DMS 273 (cell line): ENCODE measurements around the gene AGBL2.
"Not testable (repeated sequence)": the region's sequence is repeated elsewhere in the genome, so short reads cannot be mapped to it uniquely, and the experiment has no call there.

Experiments used
- DNase-seq: peaks from one replicate; lab custom pipeline; 2025; ENCODE audit not compliant: unreplicated experiment; lab: John Stamatoyannopoulos, UW

AGBL2 gene, protein sequence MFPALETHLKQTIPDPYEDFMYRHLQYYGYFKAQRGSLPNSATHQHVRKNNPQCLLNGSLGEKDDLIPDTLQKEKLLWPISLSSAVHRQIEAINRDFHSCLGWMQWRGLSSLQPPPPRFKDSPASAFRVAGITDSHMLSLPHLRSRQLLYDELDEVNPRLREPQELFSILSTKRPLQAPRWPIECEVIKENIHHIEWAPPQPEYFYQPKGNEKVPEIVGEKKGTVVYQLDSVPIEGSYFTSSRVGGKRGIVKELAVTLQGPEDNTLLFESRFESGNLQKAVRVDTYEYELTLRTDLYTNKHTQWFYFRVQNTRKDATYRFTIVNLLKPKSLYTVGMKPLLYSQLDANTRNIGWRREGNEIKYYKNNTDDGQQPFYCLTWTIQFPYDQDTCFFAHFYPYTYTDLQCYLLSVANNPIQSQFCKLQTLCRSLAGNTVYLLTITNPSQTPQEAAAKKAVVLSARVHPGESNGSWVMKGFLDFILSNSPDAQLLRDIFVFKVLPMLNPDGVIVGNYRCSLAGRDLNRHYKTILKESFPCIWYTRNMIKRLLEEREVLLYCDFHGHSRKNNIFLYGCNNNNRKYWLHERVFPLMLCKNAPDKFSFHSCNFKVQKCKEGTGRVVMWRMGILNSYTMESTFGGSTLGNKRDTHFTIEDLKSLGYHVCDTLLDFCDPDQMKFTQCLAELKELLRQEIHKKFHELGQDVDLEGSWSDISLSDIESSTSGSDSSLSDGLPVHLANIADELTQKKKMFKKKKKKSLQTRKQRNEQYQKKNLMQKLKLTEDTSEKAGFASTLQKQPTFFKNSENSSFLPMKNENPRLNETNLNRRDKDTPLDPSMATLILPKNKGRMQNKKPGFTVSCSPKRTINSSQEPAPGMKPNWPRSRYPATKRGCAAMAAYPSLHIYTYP

DNA sequence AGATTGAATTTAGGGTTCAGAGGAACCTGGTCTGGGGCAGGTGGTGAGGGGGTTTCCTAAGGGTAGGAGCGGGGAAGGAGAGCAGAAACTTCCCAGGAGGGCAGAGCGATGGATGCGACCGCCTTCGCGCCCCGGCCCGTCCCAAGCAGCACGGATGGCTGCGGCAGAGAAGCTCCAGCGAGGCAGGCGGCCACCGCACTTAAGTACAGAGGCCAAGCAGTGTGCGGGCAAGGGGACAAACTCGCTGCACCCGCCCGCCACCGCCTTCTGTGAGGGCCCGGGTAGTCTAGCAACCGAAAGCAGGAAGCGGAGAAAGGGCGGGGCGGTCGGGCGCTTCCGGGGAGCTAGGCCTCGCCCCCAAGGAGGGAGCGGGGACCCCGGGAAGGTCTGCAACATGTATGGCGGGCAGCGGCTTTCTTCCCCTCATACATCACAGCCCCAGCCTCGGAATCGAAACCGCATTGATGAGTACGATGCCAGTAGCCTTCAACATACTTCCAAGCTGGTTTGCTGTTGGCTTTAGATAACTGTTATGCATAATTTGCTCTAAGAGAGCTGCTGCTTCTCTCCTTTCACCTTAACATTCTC is at the start of gene AGBL2:
TSS of gene AGBL2 (minus strand) at position 288 of the 588 bp plus-strand sequence. CDS start 719 bp downstream, outside the sequence.
- peak; percentile 83 for DNase-seq

DNA sequence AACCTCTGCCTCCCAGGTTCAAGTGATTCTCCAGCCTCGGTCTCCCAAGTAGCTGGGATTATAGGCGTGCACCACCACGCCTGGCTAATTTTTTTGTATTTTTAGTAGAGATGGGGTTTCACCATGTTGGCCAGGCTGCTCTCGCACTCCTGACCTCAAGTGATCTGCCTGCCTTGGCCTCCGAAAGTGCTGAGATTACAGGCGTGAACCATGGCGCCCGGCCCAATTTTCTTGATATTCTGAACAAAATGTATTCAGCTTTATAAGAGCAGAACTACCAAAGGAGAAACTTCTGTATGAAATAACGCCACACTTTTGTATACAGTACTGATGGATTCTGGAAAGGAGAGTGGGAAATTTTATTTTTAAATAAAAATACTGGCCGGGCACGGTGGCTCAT is 44.1 kb upstream of the AGBL2 start:
- DNase-seq, result not testable (repeated sequence)

DNA sequence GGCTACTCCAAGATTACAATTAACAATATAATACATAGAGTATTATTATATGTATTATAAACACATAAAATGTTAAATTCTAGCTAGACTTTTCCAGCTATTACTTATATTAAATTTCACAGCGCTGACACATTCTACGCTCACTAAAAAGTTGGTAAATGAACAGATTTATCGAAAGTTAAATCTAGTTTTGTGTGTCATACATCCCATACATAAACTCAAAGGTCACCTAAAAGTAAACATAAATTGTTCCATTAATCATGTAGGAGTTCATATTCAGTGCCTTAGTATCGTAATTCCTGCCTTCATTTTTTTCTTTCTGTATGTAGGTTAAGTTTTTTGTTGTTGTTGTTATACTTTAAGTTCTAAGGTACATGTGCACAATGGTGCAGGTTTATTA is 41.0 kb upstream of the AGBL2 start:
- DNase-seq, result no peak

DNA sequence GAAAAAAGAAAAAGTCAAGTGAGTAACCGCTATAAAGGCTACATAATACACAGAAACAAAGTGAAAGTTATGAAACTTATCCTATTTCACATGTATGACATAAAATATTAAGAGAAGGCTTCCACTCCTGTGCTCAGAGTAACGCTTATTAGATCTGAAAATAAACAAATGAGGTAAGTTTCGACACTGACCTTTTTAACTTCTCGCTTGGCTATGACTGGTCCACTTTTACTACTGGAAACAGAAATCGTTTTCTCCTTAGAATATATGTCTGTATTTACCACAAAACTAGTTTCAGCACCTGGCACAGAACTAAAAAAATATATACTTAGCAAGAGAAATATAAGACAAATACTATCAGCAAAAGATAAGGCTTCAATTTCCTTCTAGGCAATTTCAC is 35.6 kb upstream of the AGBL2 start:
- DNase-seq, result no peak

DNA sequence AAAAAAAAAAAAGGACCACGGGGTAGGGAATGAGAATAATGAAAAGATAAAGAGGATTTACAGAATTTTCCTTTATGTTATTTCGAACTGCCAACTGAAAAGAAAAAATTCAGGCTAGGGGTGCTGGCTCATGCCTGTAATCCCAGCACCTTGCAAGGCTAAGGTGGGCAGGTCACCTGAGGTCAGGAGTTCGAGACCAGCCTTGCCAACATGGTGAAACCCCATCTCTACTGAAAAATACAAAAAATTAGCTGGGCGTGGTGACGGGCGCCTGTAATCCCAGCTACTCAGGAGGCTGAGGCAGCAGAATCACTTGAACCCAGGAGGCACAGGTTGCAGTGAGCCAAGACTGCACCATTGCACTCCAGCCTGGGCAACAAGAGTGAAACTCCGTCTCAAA is 27.3 kb upstream of the AGBL2 start:
- not testable (repeated sequence) for DNase-seq

DNA sequence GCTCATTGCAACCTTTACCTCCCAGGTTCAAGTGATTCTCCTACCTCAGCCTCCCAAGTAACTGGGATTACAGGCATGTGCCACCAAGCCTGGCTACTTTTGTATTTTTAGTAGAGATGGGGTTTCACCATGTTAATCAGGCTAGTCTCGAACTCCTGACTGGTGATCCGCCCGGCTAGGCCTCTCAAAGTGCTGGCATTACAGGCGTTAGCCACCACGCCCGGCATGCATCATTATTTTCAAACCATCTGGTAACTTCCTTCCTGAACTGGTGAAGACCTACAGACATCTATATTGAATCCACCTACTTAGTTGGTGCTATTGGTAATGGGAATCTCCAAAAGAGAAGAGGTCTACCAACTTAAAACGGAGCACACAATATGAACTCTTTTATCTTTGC is 22.6 kb upstream of the AGBL2 start:
- not testable (repeated sequence) for DNase-seq

DNA sequence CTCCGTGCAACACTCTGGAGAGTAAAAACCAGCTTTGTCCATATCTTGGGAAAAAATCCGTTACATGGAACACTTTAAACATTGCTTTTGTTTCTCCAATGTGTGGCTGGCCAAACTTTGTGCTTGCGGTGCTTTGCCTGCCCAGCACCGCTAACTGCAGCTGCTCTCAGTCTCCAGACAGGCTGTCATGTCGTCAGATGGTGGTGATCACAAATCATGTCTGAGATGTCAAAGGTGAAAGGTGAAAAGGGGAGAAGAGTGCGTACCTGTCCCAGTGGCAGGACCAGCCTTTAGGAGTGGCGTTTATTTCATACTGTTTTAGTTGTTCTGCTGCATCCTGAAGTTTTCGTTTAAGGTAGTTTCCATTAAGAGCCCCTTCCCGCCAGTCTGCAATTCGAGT is 17.1 kb upstream of the AGBL2 start:
- DNase-seq, result no peak

DNA sequence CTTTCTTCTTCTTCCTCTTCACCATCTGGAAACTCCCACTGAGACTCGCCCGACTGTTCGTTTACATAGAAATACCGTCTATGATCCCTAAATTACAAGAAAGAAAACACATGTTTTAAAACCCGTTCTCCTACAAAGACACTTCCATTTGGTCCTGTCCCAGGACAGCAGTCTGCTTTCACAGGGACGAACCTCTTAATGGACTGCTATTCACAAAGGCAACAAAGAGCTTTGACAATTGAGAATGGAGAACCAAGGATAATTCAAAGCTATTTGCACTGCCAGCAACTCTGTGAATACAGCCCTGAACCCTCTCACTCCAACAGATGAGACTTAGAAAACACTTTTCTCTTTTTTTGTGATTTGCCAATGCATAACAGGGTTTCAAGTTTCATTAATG is 16.3 kb upstream of the AGBL2 start:
- no peak for DNase-seq

DNA sequence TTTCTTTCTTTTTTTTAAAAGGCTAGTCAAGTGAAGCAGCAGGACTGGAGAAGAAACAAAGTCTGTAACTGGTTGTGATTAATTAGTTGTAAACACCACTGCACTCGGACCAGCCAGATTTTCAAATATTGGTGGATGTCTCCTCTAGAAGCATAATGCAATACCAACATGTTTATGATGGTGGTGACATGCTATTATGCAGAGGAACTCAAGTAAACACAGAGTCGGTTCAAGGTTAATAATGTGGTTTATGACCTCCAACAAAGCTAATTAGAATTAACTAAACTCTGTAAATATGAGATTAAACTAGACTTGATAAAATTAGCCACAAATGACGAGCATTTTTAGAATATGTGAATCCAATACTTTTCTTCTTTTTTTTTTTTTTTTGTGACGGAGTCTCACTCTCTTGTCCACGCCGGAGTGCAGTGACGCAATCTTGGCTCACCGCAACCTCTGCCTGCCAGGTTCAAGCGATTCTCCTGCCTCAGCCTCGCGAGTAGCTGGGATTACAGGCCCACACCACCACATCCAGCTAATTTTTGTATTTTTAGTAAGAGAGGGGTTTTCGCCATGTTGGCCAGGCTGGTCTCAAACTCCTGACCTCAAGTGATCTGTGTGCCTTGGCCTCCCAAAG is 11.8 kb upstream of the AGBL2 start:
- no peak for DNase-seq

DNA sequence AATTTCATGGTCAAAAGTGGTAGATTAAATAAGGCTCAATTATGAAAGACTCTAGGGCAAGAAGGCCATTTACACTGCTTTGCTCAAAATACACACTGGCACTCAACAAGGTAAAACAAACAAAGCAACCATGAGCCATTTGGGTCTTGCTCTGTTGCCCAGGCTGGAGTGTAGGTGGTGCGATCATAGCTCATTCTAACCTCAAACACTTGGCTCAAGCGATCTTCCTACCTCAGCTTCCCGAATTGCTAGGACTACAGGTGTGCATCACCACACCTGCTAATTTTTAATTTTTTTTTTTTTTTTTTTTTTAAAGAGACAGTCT is 10.9 kb upstream of the AGBL2 start:
- DNase-seq, result no peak

DNA sequence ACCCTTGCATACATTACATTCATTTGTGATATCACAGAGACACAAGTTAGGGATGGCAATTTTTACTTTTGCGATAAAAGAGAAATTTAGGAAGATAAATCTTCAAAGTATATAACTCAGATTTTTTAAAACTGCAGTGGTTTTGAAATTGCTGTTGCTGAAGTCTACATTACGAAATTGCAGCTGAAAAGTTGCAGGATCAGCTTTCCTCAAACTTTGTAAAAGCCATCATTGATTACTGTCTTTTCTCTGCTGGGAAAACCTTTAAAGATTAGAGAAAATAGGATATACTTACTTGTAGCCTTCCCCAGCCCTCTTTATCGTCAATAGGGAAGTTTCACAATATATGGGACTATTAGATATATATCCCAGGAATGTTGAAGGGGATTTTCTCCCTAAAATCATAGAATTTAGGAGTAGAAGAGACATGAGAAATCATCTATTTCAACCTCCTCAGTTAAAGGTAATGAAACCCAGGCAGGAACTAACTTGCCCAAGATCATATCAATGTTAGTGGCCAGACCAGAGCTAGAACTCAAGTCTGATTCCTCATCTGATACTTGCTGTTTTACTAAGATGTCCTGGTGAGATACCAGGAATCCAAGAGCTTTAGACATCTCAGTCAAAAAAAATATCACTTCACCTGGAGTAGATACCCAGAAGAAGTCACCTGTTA is 10.4 kb upstream of the AGBL2 start:
- no peak for DNase-seq

DNA sequence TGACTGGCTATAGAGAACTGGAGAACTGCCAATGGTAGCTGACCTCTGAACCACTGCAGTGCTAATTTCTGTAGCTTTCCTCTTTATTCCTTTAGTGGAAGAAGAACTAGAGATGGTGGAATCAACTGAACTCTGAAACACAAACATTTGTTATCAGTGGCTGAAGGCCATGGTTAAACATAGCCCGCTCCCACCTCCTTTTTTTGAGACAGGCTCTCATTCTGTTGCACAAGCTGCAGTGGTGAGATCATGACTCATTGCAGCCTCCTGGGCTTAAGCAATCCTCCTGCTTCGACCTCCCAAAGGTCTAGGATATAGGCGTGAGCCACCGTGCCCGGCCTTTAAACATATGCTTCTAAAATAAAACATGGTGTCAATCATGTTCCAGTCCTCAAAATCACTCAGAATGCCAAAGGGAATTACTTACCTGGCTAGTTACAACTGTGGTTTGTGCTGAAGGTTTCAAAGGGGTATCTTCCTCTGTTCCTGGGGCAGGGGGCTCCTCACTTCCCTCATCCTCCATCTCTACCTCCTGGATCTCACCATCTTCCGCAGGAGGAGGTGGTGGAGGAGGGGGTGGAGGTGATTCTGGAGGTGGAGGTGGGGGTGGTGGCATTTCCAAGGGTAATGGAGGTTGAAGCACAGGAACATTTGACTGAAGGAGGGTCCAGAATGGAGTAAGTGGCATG is 9.0 kb upstream of the AGBL2 start:
- DNase-seq, result no peak

DNA sequence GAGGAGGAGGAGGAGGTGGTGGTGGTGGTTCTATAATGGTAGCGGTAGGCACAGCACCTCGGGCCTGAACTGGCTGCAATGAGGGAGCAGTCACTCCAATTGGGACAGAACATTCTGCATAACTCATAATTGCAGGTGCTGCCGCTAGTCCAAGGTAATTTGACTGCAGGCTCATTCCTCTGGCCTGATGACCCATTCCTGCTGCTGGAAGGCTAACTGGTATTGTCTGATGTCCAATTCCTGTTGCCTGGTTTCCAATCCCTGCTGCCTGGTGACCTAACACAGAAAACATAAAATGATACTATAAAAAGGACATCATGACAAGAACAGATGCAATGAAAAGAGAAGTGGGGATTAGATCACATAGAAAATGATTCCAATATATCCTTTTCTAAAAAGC is 7.9 kb upstream of the AGBL2 start:
- DNase-seq, result no peak

DNA sequence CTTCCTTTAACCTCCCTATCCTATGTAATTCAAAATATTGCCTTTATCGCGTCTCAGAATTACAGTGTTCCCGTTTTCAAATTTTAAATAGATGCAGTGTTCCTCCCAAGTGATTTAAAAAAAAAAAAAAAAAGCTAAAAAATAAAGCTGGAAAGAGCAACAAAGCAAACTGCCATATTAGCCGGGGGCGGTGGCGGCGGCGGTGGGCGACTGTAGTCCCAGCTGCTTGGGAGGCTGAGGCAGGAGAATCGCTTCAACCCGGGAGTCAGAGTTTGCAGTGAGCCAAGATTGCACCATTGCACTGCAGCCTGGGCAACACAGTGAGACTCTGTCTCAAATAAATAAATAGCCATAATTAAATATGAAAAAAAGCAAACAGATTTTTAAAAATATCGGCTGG is 5.5 kb upstream of the AGBL2 start:
- no peak for DNase-seq

DNA sequence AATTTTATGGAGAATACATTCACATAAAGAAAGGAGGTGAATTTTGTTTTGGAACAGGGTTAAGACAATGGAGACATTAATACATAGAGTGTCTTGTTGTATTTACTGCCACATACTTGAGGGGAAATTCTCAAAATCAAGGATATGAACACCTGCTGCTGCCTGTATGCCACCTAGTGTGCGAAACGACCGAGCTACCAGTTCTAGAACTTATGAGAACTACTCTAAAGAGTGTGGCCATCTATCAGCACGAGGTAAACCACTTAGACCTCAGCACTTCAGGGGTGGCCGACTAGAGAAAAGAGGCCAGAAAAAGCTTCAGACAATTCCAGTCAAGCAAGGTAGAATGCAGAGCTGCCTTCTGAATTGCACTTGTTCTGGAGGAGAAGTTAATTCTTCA is 1.5 kb upstream of the AGBL2 start:
- DNase-seq, result peak; percentile 16

DNA sequence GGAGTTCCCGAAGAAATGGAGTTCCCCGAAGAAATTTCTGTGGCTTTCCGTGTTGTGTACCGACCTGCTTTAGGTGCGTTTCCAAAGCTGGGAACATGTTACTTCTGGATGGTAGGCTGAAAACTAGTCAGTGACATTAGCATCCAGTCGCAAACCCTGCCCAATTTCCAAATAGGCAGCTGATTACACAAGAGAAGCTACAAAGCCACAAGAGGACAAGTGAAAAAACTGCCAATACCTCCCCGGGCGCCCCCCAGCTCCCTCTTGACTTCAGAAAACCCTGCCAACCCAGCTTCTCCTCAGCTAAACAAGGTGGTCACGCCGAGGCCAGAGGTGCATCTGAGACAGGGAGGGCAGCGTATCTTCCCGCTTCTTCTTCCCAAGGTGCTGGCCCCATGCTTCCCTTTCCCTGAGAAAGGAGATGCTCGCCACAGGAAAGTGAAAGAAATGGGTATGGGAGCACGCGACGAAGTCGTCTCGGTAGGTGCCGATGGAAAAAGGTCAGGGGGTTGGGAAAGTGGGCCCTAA is 551 bp downstream of the AGBL2 start:
- peak; percentile 31 for DNase-seq

DNA sequence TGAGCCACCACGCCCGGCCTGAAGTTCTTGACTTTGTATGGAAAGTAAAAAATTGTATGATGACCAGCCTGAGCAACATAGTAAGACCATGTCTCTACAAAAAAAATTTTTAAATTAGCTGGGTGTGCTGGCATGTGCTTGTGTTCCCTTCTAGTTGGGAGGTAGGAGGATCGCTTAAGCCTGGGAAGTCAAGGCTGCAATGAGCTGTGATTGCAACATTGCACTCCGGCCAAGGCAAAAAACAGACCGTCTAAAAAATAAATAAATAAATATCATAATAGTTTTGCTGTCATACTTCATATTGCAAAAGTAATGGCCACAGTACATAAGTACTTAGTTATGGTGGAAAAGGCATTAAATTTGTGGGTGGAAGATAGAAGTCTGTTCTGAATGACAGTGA is 3.4 kb downstream of the AGBL2 start:
- no peak for DNase-seq

DNA sequence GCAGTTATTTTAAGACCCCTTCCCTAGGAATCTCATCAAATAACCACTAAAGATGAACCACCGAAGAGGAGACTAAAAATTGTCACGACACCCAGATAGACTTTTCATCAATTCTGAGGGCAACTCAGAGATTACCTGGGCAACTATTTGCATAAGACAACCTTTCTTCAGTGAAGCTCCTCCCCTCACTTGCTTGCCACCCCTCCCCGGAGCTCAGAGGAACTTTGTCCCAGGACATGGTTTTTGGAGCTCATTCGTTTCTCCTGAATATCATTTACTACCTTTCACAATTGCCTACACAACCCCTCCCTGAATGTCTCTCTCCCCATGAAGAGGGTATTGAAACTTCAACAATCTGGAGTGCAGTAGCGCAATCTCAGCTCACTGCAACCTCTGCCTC is 3.9 kb downstream of the AGBL2 start:
- no peak for DNase-seq

DNA sequence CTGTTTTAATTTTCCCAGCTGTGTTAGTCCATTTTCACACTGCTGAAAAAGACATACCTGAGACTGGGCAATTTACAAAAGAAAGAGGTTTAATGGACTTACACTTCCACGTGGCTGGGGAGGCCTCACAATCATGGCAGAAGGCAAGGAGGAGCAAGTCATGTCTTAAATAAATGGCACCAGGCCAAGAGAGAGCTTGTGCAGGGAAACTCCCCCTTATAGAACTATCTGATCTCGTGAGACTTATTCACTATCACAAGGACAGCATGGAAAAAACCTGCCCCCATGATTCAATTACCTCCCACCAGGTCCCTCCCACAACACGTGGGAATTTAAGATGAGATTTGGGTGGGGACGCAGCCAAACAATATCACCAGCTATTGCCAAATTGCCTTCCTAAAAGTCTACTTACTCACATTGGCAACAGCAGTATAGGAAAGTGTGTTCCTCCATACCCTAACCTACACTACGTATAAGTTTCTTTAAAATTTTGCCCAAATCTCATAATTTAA is 7.8 kb downstream of the AGBL2 start:
- DNase-seq, result peak; percentile 21

DNA sequence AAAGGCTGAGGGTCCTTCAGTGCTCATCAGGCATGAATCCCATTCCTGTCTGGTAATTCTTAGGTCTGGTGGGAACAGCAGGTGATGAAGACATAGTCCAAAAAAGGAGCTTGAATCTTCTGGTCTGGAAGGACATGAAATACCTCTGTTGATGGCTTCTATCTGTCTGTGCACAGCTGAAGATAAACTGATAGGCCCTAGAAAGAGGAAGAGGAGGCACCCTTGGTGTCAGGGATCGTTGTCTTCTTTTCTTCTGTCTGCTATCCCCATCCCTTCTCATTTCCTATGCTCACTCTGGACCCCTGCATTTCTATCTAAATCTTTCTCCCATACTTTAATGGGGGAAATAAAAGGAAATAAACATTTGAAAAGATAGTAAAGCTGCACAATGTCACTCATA is 9.4 kb downstream of the AGBL2 start:
- no peak for DNase-seq
